Measurements from ENCODE around the gene NPIPB2. TPM values are rescaled to one million over a fixed set of nuclear protein-coding genes. Genes with fewer than 3 reads are reported as not detected.
A peak's percentile ranks its signal among the peaks of the same experiment; 100 is the strongest.
"Not testable (repeated sequence)": the region's sequence is repeated elsewhere in the genome, so short reads cannot be mapped to it uniquely, and the experiment has no call there.

Gene NPIPB2
- total RNA-seq, 4 donors from 2014 or later = 1.4 to 5.9 (median 4.1) TPM

- Histone ChIP-seq H3K4me3 (no peak overlapping the region), H3K27me3 (no peaks in the 10 kb centered on the region), H3K36me3 (no peaks in the 10 kb centered on the region), H3K9me3 (no peaks in the 10 kb centered on the region), H3K4me1 (no peaks in the 10 kb centered on the region), H3K27ac (no peak overlapping the region)
- ATAC-seq = no peak
- 71 to 84% methylated on average over 3 to 5 of the region's 5 CpGs for WGBS, 2 donors (ENCODE audit: low coverage in 1 of 2)
- TF ChIP-seq POLR2AphosphoS5 (IDR thresholded peaks at IDR 0.05) (no peak), POLR2A (IDR thresholded peaks at IDR 0.05) (no peak), CTCF (IDR thresholded peaks at IDR 0.05) (no peak), EP300 (IDR thresholded peaks at IDR 0.05) (no peak)
Observed at GRCh38 chr16:11948819-11949218, 7.0 kb upstream of the NPIPB2 start.

GRCh38 chr16:11946433-11946832 lies 4.6 kb upstream of the NPIPB2 start:
- TF ChIP-seq EP300 (IDR thresholded peaks at IDR 0.05) = no peak
- TF ChIP-seq CTCF (IDR thresholded peaks at IDR 0.05) = no peak
- no peak for TF ChIP-seq POLR2A (IDR thresholded peaks at IDR 0.05)
- no peak for TF ChIP-seq POLR2AphosphoS5 (IDR thresholded peaks at IDR 0.05)
- no peaks in the 10 kb centered on the region for H3K27me3 ChIP-seq
- no peak for ATAC-seq
- H3K4me1 ChIP-seq = no peaks in the 10 kb centered on the region
- no peaks in the 10 kb centered on the region for H3K36me3 ChIP-seq
- H3K4me3 ChIP-seq = no peak overlapping the region
- 63 to 71% methylated on average over 2 to 3 of the region's 3 CpGs for WGBS, 2 donors (ENCODE audit: low coverage in 1 of 2)
- no peaks in the 10 kb centered on the region for H3K9me3 ChIP-seq
- no peak overlapping the region for H3K27ac ChIP-seq

GRCh38 chr16:11927350-11927749 lies 14.5 kb downstream of the NPIPB2 start:
- not testable (repeated sequence) for H3K4me3 ChIP-seq, H3K27ac ChIP-seq, ATAC-seq, H3K4me1 ChIP-seq, H3K27me3 ChIP-seq, H3K9me3 ChIP-seq, H3K36me3 ChIP-seq
- 0 to 83% methylated on average over 1 to 7 of the region's 13 CpGs for WGBS, 2 donors (ENCODE audit: low coverage in 1 of 2)

GRCh38 chr16:11924046-11924445 lies 17.8 kb downstream of the NPIPB2 start:
- H3K27ac ChIP-seq, H3K4me1 ChIP-seq, ATAC-seq, H3K27me3 ChIP-seq, H3K4me3 ChIP-seq, H3K36me3 ChIP-seq, H3K9me3 ChIP-seq: not testable (repeated sequence)
- 77 to 85% methylated on average over 9 to 10 of the region's 10 CpGs for WGBS, 2 donors (ENCODE audit: low coverage in 1 of 2)

GRCh38 chr16:11916524-11917285 lies 25.1 kb downstream of the NPIPB2 start:
- no peak for TF ChIP-seq POLR2AphosphoS5 (IDR thresholded peaks at IDR 0.05)
- no peak for TF ChIP-seq CTCF (IDR thresholded peaks at IDR 0.05)
- TF ChIP-seq EP300 (IDR thresholded peaks at IDR 0.05) = no peak
- no peak for TF ChIP-seq POLR2A (IDR thresholded peaks at IDR 0.05)
- 63% methylated on average over 9 to 13 of the region's 13 CpGs for WGBS, 2 donors (ENCODE audit: low coverage in 1 of 2)
- no peaks in the 10 kb centered on the region for H3K27me3 ChIP-seq

More at GRCh38 chr16:11916524-11917285, 25.1 kb downstream of the NPIPB2 start:
- Histone ChIP-seq H3K9me3 (no peaks in the 10 kb centered on the region), H3K4me1 (peaks cover 0 to 34% (median 17%) of the 10 kb centered on the region in 3 donors), H3K36me3 (no peaks in the 10 kb centered on the region), H3K4me3 (peak overlapping the region; percentile 51 to 99), H3K27ac (peak overlapping the region; percentile 44 to 98 (median 93))
- ATAC-seq = no peak
